Karpas-422 (cell line): ENCODE data around the gene FNDC5. TPM values are rescaled to one million over a fixed set of nuclear protein-coding genes. Genes with fewer than 3 reads are reported as not detected.

Experiments used
- total RNA-seq: library from RNA; depleted of rRNA; stranded (reverse); fragments of >200 nt; shearing (Covaris generic); gene quantifications from 2 replicates; pipeline ENCODE4 v1.2.3, GENCODE V29; 2014; ENCODE audit warnings: low replicate concordance; rRNA removed

FNDC5 gene
- total RNA-seq, 1 experiment from 2014 or later = not detected

Other genes starting within 250 kb of the FNDC5 start
- gene ZBTB8OS, start 220.4 kb downstream of the FNDC5 start, total RNA-seq = 55.1 and 88.3 TPM in 2 replicates
- gene RBBP4, start 219.7 kb downstream of the FNDC5 start, total RNA-seq = 204 and 258 TPM in 2 replicates
- gene SYNC, start 168.1 kb downstream of the FNDC5 start, total RNA-seq = not detected in 2 replicates
- gene YARS1, start 53.6 kb downstream of the FNDC5 start, total RNA-seq = 118 and 159 TPM in 2 replicates
- gene S100PBP, start 53.3 kb downstream of the FNDC5 start, total RNA-seq = 23.7 and 30.8 TPM in 2 replicates
- not detected in 2 replicates for gene HPCA, start 15.6 kb upstream of the FNDC5 start, total RNA-seq
- gene TMEM54, start 30.5 kb upstream of the FNDC5 start, total RNA-seq = 1.1 and 4.9 TPM in 2 replicates
- gene RNF19B, start 93.9 kb upstream of the FNDC5 start, total RNA-seq = 86.1 and 160 TPM in 2 replicates
- gene AK2, start 166.0 kb upstream of the FNDC5 start, total RNA-seq = 145 and 287 TPM in 2 replicates
- gene AZIN2, start 210.2 kb upstream of the FNDC5 start, total RNA-seq = 0.30 and 1.8 TPM in 2 replicates